CD14-positive monocyte (primary cell): ENCODE measurements around the gene RAB3GAP1. TPM values are rescaled to one million over a fixed set of nuclear protein-coding genes. Genes with fewer than 3 reads are reported as not detected.

Source experiments
- DNase-seq, 3 donors: peaks; one replicate each; pipeline ENCODE4 v3.0.0-alpha.2; 2011 to 2022
- H2AFZ ChIP-seq: 2 replicates; pipeline ENCODE4 v1.6.0; 2012; ENCODE audit warnings: mild to moderate bottlenecking, low read depth, low read length, inconsistent platforms; ENCODE audit not compliant: insufficient read depth, poor library complexity, severe bottlenecking
- H3K27ac ChIP-seq, 2 donors: 1 replicate in 1 of 2; 2 replicates in 1 of 2; pipeline ENCODE4 v1.5.1; 2012 to 2013; ENCODE audit warnings: low read length in 2 of 2, control low read depth in 1 of 2, inconsistent platforms in 1 of 2, low read depth in 1 of 2, mild to moderate bottlenecking in 1 of 2
- H3K27me3 ChIP-seq, 2 donors: one replicate each; pipeline versions ENCODE4 v1.6.0 to v1.6.1; 2011 to 2013; ENCODE audit warnings: low read length in 2 of 2; ENCODE audit not compliant: control insufficient read depth in 2 of 2, insufficient read depth in 2 of 2
- H3K36me3 ChIP-seq, 2 donors: replicated peaks in 1 of 2; 1 replicate in 1 of 2; 2 replicates in 1 of 2; pipeline versions ENCODE4 v1.5.1 to v1.6.1; 2012 to 2013; ENCODE audit warnings: low read length in 2 of 2, control low read depth in 1 of 2, inconsistent platforms in 1 of 2, mild to moderate bottlenecking in 1 of 2; ENCODE audit not compliant: insufficient read depth in 2 of 2, control insufficient read depth in 1 of 2
- H3K4me1 ChIP-seq, 2 donors: 1 replicate in 1 of 2; 2 replicates in 1 of 2; pipeline versions ENCODE4 v1.5.1 to v1.6.1; 2012 to 2013; ENCODE audit warnings: low read length in 2 of 2, control low read depth in 1 of 2, inconsistent platforms in 1 of 2, mild to moderate bottlenecking in 1 of 2, moderate library complexity in 1 of 2; ENCODE audit not compliant: insufficient read depth in 2 of 2, control insufficient read depth in 1 of 2
- H3K4me2 ChIP-seq: replicated peaks from 2 replicates; pipeline ENCODE3; 2012; ENCODE audit warnings: low read length, moderate library complexity, mild to moderate bottlenecking; ENCODE audit not compliant: poor library complexity, severe bottlenecking; ENCODE audit errors: extremely low read depth
- H3K4me3 ChIP-seq, 3 experiments: fragments of 200-600 bp in 1 of 3; sonication (generic) in 1 of 3; replicated peaks in 1 of 3; 1 replicate in 2 of 3; 2 replicates in 1 of 3; pipeline ENCODE4 v1.5.1; 2011 to 2013; ENCODE audit warnings: low read length in 3 of 3, mild to moderate bottlenecking in 3 of 3, control low read depth in 2 of 3, low read depth in 2 of 3, inconsistent platforms in 1 of 3, moderate library complexity in 1 of 3
- H3K79me2 ChIP-seq: 2 replicates; pipeline ENCODE4 v1.6.0; 2012; ENCODE audit warnings: mild to moderate bottlenecking, control low read depth, inconsistent platforms, low read length, moderate library complexity; ENCODE audit not compliant: insufficient read depth
- H3K9ac ChIP-seq: 2 replicates; pipeline ENCODE4 v1.6.0; 2017; ENCODE audit warnings: low read length, mild to moderate bottlenecking; ENCODE audit not compliant: insufficient read depth, poor library complexity, severe bottlenecking
- H3K9me3 ChIP-seq, 2 donors: replicated peaks in 1 of 2; 1 replicate in 1 of 2; 2 replicates in 1 of 2; pipeline versions ENCODE4 v1.5.1 to v1.6.1; 2012 to 2013; ENCODE audit warnings: low read length in 2 of 2, control low read depth in 1 of 2; ENCODE audit not compliant: control insufficient read depth in 1 of 2, insufficient read depth in 1 of 2
- H4K20me1 ChIP-seq: 2 replicates; pipeline ENCODE4 v1.6.0; 2012; ENCODE audit warnings: mild to moderate bottlenecking, low read length, control low read depth, moderate library complexity; ENCODE audit not compliant: insufficient read depth
- H3K27ac Mint-ChIP-seq, 7 donors: one replicate each; pipeline ENCODE4 v1.8.0; 2020; ENCODE audit warnings: mild to moderate bottlenecking in 7 of 7, mixed read lengths in 7 of 7, moderate library complexity in 6 of 7, inconsistent platforms in 2 of 7
- H3K27me3 Mint-ChIP-seq, 3 donors: one replicate each; pipeline ENCODE4 v1.8.0; 2021 to 2022; ENCODE audit warnings: low read depth in 3 of 3, mild to moderate bottlenecking in 3 of 3, mixed read lengths in 3 of 3, moderate library complexity in 3 of 3, inconsistent platforms in 1 of 3
- H3K36me3 Mint-ChIP-seq, 2 donors: one replicate each; pipeline ENCODE4 v1.8.0; 2020; ENCODE audit warnings: mixed read lengths in 2 of 2, inconsistent platforms in 1 of 2, mild to moderate bottlenecking in 1 of 2
- H3K4me1 Mint-ChIP-seq: one replicate; pipeline ENCODE4 v1.8.0; 2020; ENCODE audit warnings: mild to moderate bottlenecking, mixed read lengths
- H3K4me3 Mint-ChIP-seq, 2 donors: one replicate each; pipeline ENCODE4 v1.8.0; 2020; ENCODE audit warnings: mild to moderate bottlenecking in 2 of 2, mixed read lengths in 2 of 2, moderate library complexity in 1 of 2
- H3K9me3 Mint-ChIP-seq, 7 donors: one replicate each; pipeline ENCODE4 v1.8.0; 2020 to 2022; ENCODE audit warnings: mixed read lengths in 7 of 7, mild to moderate bottlenecking in 6 of 7, moderate library complexity in 6 of 7, inconsistent platforms in 2 of 7
- WGBS: methylation state at CpG from one replicate; pipeline ENCODE4 v1.1.5; 2013; ENCODE audit warnings: missing lambda C conversion rate; ENCODE audit not compliant: insufficient coverage; 5-methylcytosine and 5-hydroxymethylcytosine counted together
- intact Hi-C, 2 donors: fragments of 100-400 bp; cut with micrococcal nuclease; formaldehyde crosslinking; loops; one replicate each; pipeline versions ENCODE4 v1.15.0 to v1.15.1; 2023
- polyA plus RNA-seq, 3 donors: library from polyadenylated mRNA; depleted of rRNA in 1 of 3; unstranded in 2 of 3; stranded (reverse) in 1 of 3; fragments of 300-500 nt in 2 of 3; fragments of >200 nt in 1 of 3; fragmentation: Illumina TruSeq in 2 of 3; gene quantifications; 1 replicate in 2 of 3; 2 replicates in 1 of 3; pipeline ENCODE4 v1.2.3, GENCODE V29; 2012 to 2021
- TF ChIP-seq, protein P1 (sequence below): fragments of 200-600 bp; IDR thresholded peaks from one replicate; pipeline ENCODE4 v1.8.0; 2022; ENCODE audit warnings: antibody characterized with exemption, mild to moderate bottlenecking

The RAB3GAP1 gene
- polyA plus RNA-seq, 3 donors = 8.0 to 17.4 (median 11.3) TPM

DNA sequence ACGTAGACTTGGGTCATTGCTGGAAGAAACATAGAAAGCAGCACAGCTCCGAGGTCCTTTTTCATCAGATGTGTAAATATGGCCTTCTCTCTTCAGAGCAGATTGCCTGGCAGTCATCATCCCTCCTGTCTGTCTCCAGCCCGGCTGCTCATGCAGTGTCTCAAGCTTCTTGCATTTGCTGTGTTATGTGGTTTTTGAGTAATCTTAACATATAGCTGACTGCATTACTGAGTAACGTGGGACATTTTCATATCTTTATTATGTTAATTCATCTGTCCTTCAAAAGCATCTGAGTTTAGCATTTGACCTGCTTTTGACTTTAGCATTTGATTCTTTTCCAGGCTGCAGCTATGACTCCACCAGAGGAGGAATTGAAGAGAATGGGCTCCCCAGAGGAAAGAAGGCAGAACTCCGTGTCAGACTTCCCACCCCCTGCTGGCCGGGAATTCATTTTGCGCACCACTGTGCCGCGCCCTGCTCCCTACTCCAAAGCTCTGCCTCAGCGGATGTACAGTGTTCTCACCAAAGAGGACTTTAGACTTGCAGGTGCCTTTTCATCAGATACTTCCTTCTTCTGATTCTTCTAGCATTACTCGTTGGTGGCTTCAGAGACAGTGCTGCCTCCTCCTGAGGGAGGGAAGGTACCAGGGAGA is 116.2 kb downstream of the RAB3GAP1 start:
- Histone ChIP-seq H3K27ac (no peak overlapping the region), H4K20me1 (no peaks in the 10 kb centered on the region), H2AFZ (no peak overlapping the region), H3K9me3 (no peaks in the 10 kb centered on the region), H3K36me3 (peaks cover 72 to 99% of the 10 kb centered on the region in 2 donors), H3K79me2 (no peaks in the 10 kb centered on the region), H3K4me2 (no peak overlapping the region), H3K4me3 (no peak overlapping the region), H3K4me1 (no peaks in the 10 kb centered on the region), H3K9ac (no peak overlapping the region), H3K27me3 (no peaks in the 10 kb centered on the region)
- H3K36me3 Mint-ChIP-seq = peaks cover 86 to 90% of the 10 kb centered on the region in 2 donors
- no peak overlapping the region for H3K4me3 Mint-ChIP-seq
- intact Hi-C loops = no loop called here
- H3K4me1 Mint-ChIP-seq = no peaks in the 10 kb centered on the region
- no peak for DNase-seq
- WGBS = 100% methylated on average over 4 of the region's 11 CpGs
- H3K27me3 Mint-ChIP-seq = no peaks in the 10 kb centered on the region
- TF ChIP-seq, protein P1, sequence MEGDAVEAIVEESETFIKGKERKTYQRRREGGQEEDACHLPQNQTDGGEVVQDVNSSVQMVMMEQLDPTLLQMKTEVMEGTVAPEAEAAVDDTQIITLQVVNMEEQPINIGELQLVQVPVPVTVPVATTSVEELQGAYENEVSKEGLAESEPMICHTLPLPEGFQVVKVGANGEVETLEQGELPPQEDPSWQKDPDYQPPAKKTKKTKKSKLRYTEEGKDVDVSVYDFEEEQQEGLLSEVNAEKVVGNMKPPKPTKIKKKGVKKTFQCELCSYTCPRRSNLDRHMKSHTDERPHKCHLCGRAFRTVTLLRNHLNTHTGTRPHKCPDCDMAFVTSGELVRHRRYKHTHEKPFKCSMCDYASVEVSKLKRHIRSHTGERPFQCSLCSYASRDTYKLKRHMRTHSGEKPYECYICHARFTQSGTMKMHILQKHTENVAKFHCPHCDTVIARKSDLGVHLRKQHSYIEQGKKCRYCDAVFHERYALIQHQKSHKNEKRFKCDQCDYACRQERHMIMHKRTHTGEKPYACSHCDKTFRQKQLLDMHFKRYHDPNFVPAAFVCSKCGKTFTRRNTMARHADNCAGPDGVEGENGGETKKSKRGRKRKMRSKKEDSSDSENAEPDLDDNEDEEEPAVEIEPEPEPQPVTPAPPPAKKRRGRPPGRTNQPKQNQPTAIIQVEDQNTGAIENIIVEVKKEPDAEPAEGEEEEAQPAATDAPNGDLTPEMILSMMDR = no peak
- peaks cover 0 to 9% (median 0%) of the 10 kb centered on the region in 7 donors for H3K9me3 Mint-ChIP-seq
- peak overlapping the region in 2 of 7 donors; percentile 0 to 12 for H3K27ac Mint-ChIP-seq

DNA sequence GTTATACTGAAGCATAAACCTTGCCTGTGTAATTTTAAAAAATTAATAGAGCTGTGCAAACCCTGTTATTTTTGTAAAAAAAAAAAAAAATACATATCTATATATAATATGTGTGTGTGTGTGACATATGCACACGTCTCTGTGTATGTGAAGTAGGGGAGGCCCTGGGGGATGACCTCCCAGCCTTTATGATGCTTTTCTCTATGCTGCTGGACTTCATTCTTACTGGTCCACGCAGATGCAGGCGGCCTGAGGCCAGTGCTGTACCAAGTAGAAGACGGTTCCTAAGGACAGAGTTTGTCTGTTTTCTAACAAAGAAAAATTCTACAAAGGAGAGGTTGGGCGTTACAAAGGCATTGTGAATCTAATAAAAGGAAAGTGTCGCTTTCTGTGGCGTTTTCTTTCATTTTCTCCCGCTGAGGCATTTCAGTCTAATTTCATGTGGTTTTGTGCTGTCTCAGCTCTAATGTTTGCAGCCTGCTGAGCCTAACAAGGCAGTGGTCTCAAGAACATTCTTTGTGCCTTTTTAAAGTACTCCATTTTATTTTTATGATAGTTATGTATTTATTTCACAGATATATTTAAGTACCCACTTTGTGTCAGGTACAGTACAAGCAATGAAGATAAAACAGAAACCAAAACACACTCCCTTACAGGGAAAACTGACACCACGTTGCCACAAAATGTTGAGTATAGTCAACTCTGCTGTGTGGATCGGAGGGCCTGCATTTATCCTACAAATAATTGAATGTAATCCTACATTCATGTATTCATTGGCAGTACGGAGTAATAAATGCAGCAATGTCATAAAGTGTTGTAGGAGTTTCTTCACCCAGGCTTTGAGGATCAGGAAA is 118.0 kb downstream of the RAB3GAP1 start:
- Mint-ChIP-seq H3K36me3 (peaks cover 69 to 90% of the 10 kb centered on the region in 2 donors), H3K27ac (no peak overlapping the region), H3K4me3 (no peak overlapping the region), H3K27me3 (no peaks in the 10 kb centered on the region), H3K9me3 (peaks cover 0 to 12% (median 5%) of the 10 kb centered on the region in 7 donors), H3K4me1 (no peaks in the 10 kb centered on the region)
- Histone ChIP-seq H4K20me1 (no peaks in the 10 kb centered on the region), H3K27ac (no peak overlapping the region), H3K9me3 (peaks cover 0 to 4% of the 10 kb centered on the region in 2 donors), H3K9ac (no peak overlapping the region), H3K27me3 (no peaks in the 10 kb centered on the region), H3K79me2 (no peaks in the 10 kb centered on the region), H3K4me3 (no peak overlapping the region), H3K36me3 (peaks cover 66 to 99% of the 10 kb centered on the region in 2 donors), H2AFZ (no peak overlapping the region), H3K4me1 (no peaks in the 10 kb centered on the region), H3K4me2 (no peak overlapping the region)
- DNase-seq = no peak
- WGBS = 100% methylated on average over 6 of the region's 11 CpGs
- TF ChIP-seq, protein P1 = no peak
- intact Hi-C loops = no loop called here
